Subcutaneous adipose tissue (tissue), 4 donors: ENCODE results near the gene PDE7B. TPM values are rescaled to one million over a fixed set of nuclear protein-coding genes. Genes with fewer than 3 reads are reported as not detected.

Experiments used
- CTCF ChIP-seq: fragments of 450-650 bp; IDR thresholded peaks from one replicate; pipeline ENCODE4 v1.5.1; 2016; ENCODE audit warnings: low read depth, mild to moderate bottlenecking, control low read depth, antibody characterized with exemption, moderate library complexity
- total RNA-seq, 4 donors: library from RNA; depleted of rRNA; stranded (reverse); fragments of >200 nt; gene quantifications; one replicate each; pipeline ENCODE4 v1.1.0, GENCODE V29; 2016

The PDE7B gene
- total RNA-seq, 4 donors from 2014 or later, result 4.1 to 12.6 (median 9.5) TPM

- TF ChIP-seq CTCF, result no peak
Measured at GRCh38 chr6:135871878-135872277, 20.4 kb downstream of the PDE7B start.

GRCh38 chr6:135875446-135875845, 23.9 kb downstream of the PDE7B start:
- TF ChIP-seq CTCF, result no peak

DNA sequence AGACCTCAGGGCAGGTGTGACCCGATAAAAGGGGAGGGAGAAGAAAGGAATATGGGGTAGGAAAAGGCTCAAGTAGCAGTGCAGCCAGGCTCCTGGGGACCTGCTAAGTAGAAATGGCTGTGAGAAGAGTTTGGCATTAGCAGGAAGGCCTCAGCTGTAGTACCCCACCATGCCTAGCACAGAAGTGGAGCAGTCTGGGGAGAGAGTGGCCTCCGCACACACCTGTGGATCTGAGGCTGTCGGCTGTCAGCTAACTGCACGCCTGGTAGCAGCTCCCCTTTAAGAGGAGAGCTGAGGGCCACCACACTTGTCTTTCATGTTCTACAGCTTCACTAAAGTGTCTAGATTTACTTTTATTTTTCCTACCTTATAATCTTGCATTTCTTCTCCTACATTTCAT, 24.6 kb downstream of the PDE7B start:
- no peak for TF ChIP-seq CTCF

DNA sequence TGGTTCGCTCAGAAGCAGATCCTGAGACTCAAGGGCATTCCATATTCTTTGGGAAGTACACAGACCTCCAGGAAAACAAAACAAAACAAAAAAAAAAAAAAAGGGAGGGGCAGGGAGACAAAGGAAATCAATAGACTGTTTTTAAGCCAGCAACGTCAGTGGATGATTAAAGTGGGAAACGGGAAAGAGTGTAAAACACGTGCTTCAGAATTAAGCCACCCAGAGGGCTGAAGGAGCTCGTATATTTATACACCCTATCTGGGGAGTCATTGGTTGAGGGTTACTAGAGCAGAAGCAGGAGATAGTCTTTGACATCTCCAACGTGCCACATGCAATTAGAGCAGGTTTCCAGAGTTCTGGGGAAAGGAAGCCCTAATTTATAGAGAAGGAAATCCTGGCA, 26.2 kb downstream of the PDE7B start:
- TF ChIP-seq CTCF, result no peak

GRCh38 chr6:135880066-135880972, 28.8 kb downstream of the PDE7B start:
- TF ChIP-seq CTCF, result no peak

DNA sequence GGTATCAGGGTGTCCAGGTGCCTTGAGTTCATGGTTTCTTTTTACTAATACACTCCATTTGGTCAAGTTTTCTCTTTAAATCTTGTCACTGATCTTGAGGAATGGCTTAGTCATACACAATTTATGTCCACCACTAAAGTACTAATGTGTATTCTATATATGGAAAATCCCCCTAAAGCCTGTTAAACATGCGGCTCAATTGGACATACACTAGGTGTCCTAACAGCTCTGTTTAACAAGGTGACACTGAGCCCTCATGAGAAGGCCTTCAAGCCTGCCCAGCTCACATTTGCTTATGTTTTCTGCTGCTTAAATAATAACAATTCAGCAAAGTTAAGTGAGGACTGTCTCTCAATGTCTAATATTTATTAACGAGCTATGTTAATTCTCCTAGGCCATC, 31.5 kb downstream of the PDE7B start:
- TF ChIP-seq CTCF, result no peak

DNA sequence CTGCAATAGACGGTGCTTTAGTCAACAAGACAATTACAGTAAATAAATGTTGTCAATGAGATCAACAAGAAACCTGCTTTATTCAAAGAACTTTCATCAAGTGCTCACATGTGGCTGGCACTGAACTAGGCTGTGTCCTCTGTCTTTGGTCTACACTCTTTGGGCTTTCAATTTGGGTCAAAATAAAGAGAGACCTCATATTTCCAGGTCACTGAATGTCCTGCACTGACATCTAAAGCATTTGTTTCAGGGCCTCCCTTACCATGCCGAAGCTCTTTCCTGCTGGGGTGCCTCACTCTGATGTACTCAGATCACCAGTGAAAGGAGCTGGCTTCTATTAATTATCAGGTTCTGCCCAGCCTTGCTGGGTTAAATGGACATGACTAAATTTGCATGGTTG, 32.0 kb downstream of the PDE7B start:
- TF ChIP-seq CTCF, result no peak
